GM21737 (cell line): ENCODE data around the gene TP53TG3E.
"Not testable (repeated sequence)": the region's sequence is repeated elsewhere in the genome, so short reads cannot be mapped to it uniquely, and the experiment has no call there.

Experiments
- ATAC-seq: cut with Tn5 transposase; IDR thresholded peaks from one replicate; pipeline ENCODE4 v1.9.1; 2021; ENCODE audit warnings: mild to moderate bottlenecking, moderate library complexity; ENCODE audit not compliant: unreplicated experiment

Gene TP53TG3E, protein sequence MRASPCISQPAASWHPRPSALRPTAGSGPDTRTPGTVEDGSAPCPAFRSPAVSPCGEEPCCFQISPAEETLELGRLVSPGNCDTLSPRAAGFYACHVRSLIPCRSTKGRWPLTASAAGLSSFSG

DNA sequence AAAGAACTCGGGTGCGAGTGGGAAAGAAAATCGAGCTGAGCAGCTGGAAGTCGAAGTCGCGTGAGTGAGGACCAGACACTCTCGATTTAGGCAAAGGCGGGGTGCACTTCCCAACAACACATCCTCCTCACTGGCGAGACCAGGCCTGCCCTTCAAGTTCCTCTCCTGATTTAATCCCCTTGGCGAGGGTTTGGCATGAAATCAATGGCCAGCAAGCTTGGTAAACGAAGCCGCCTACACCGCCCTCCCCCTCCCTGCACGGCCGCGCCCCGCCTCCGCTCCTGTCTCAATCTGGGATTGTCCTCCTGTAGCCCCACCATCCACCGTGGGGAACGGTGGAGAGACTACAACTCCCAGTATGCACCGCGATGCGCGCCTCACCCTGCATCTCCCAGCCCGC is at the start of gene TP53TG3E:
Gene TP53TG3E (plus strand): TSS at position 301 of the 400 bp plus-strand sequence. CDS start 68 bp downstream, at position 369.
- not testable (repeated sequence) for ATAC-seq

DNA sequence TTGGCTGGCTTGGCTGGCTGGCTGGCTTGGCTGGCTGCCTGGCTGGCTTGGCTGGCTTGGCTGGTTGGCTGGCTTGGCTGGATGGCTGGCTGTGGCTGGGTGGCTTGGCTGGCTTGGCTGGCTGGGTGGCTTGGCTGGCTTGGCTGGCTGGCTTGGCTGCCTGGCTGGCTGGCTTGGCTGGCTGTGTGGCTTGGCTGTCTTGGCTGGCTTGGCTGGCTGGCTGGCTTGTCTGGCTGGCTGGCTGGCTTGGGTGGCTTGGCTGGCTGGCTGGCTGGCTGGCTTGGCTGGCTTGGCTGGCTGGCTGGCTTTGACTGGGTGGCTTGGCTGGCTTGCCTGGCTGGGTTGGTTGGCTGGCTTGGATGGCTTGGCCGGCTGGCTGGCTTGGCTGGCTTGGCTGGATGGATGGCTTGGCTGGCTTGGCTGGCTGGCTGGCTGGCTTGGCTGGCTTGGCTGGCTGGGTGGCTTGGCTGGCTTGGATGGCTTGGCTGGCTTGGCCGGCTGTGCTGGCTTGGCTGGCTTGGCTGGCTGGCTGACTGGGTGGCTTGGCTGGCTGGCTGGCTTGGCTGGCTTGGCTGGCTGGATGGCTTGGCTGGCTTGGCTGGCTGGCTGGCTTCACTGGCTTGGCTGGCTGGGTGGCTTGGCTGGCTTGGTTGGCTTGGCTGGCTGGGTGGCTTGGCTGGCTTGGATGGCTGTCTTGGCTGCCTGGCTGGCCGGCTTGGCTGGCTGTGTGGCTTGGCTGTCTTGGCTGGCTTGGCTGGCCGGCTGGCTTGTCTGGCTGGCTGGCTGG is 32.3 kb downstream of the TP53TG3E start:
- not testable (repeated sequence) for ATAC-seq

DNA sequence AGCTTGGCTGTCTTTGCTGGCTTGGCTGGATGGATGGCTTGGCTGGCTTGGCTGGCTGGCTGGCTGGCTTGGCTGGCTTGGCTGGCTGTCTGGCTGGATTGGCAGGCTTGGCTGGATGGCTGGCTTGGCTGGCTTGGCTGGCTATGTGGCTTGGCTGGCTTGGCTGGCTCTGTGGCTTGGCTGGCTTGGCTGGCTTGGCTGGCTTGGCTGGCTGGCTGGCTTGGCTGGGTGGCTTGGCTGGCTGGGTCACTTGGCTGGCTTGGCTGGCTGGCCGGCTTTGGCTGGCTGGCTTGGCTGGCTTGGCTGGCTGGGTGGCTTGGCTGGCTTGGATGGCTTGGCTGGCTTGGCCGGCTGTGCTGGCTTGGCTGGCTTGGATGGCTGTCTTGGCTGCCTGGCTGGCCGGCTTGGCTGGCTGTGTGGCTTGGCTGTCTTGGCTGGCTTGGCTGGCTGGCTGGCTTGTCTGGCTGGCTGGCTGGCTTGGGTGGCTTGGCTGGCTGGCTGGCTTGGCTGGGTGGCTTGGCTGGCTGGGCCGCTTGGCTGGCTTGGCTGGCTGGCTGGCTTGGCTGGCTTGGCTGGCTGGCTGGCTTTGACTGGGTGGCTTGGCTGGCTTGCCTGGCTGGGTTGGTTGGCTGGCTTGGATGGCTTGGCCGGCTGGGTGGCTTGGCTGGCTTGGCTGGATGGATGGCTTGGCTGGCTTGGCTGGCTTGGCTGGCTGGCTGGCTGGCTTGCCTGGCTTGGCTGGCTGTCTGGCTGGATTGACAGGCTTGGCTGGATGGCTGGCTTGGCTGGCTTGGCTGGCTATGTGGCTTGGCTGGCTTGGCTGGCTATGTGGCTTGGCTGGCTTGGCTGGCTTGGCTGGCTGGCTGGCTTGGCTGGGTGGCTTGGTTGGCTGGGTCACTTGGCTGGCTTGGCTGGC is 33.8 kb downstream of the TP53TG3E start:
- not testable (repeated sequence) for ATAC-seq

DNA sequence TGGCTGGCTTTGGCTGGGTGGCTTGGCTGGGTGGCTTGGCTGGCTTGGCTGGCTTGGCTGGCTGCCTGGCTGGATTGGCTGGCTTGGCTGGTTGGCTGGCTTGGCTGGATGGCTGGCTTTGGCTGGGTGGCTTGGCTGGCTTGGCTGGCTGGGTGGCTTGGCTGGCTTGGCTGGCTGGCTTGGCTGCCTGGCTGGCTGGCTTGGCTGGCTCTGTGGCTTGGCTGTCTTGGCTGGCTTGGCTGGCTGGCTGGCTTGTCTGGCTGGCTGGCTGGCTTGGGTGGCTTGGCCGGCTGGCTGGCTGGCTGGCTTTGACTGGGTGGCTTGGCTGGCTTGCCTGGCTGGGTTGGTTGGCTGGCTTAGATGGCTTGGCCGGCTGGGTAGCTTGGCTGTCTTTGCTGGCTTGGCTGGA is 34.4 kb downstream of the TP53TG3E start:
- ATAC-seq: not testable (repeated sequence)

DNA sequence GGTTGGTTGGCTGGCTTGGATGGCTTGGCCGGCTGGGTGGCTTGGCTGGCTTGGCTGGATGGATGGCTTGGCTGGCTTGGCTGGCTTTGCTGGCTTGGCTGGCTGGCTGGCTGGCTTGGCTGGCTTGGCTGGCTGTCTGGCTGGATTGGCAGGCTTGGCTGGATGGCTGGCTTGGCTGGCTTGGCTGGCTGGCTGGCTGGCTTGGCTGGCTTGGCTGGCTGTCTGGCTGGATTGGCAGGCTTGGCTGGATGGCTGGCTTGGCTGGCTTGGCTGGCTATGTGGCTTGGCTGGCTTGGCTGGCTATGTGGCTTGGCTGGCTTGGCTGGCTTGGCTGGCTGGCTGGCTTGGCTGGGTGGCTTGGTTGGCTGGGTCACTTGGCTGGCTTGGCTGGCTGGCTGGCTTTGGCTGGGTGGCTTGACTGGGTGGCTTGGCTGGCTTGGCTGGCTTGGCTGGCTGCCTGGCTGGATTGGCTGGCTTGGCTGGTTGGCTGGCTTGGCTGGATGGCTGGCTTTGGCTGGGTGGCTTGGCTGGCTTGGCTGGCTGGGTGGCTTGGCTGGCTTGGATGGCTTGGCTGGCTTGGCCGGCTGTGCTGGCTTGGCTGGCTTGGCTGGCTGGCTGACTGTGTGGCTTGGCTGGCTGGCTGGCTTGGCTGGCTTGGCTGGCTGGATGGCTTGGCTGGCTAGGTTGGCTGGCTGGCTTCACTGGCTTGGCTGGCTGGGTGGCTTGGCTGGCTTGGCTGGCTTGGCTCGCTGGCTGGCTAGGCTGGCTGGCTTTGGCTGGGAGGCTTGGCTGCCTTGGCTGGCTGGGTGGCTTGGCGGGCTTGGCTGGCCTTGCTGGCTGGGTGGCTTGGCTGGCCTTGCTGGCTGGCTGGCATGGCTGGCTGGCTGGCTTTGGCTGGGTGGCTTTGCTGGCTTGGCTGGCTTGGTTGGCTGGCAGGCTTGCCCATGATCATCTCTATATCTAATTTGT is 35.3 kb downstream of the TP53TG3E start:
- not testable (repeated sequence) for ATAC-seq
